Mammary epithelial cell (primary cell): ENCODE measurements around the gene KCNMA1.

Experiments
- CTCF ChIP-seq, 2 donors: IDR thresholded peaks in 1 of 2; conservative IDR thresholded peaks in 1 of 2; 2 replicates each; pipeline ENCODE4 v1.5.1; 2011 to 2012; ENCODE audit warnings: inconsistent platforms in 2 of 2, low read length in 2 of 2, mild to moderate bottlenecking in 2 of 2, control low read depth in 1 of 2, low read depth in 1 of 2; ENCODE audit not compliant: insufficient read depth in 1 of 2; ENCODE audit errors: extremely low read depth in 1 of 2
- EZH2 ChIP-seq: IDR thresholded peaks from 2 replicates; pipeline ENCODE4 v1.6.1; 2012; ENCODE audit warnings: low read length, inconsistent platforms, borderline replicate concordance

GRCh38 chr10:77404810-77405209 is 232.8 kb downstream of the KCNMA1 start:
- TF ChIP-seq CTCF (conservative IDR thresholded peaks at IDR 0.05 in 1 of 2, IDR thresholded peaks at IDR 0.05 in 1 of 2; ENCODE audit: extremely low read depth in 1 of 2, insufficient read depth in 1 of 2, low read depth in 1 of 2, low read length in 2 of 2): no peak
- TF ChIP-seq EZH2: no peak
